ENCODE data around the gene MTMR10. TPM values are rescaled to one million over a fixed set of nuclear protein-coding genes. Genes with fewer than 3 reads are reported as not detected.

MTMR10 gene
- total RNA-seq, 1 experiment from 2014 or later, result 23.2 TPM

GRCh38 chr15:30962079-30962478 is 29.3 kb downstream of the MTMR10 start:
- no peak overlapping the region for H4K5ac ChIP-seq (ENCODE audit: insufficient read length, low read depth, low read length)
- no peak overlapping the region for H2BK5ac ChIP-seq (ENCODE audit: insufficient read length, low read length)
- no peak overlapping the region for H4K91ac ChIP-seq (ENCODE audit: insufficient read length, low read depth, low read length)
- H3K27ac ChIP-seq (ENCODE audit: insufficient read length, low read depth, low read length), result no peak overlapping the region
- H3K27me3 ChIP-seq (ENCODE audit: insufficient read depth, low read length), result no peaks in the 10 kb centered on the region
- H2BK12ac ChIP-seq (ENCODE audit: insufficient read length, low read depth, low read length), result no peak overlapping the region
- no peaks in the 10 kb centered on the region for H4K20me1 ChIP-seq (ENCODE audit: control insufficient read depth, insufficient read depth, insufficient read length)
- Mint-ChIP-seq H3K4me1 (peaks cover 0 to 8% of the 10 kb centered on the region in 2 experiments; a peak in 1 of 4 replicates), H3K9me3 (no peaks in the 10 kb centered on the region), H3K36me3 (ENCODE audit: insufficient read depth in 1 of 3, low read depth in 3 of 3) (peaks cover 6 to 45% (median 20%) of the 10 kb centered on the region in 3 experiments; a peak in 6 of 7 replicates), H3K27me3 (ENCODE audit: low read depth) (no peaks in the 10 kb centered on the region), H3K27ac (peak overlapping the region in 2 of 3 experiments; percentile 2 to 16; a peak in 1 of 7 replicates), H3K4me3 (no peak overlapping the region)
- no peak overlapping the region for H2BK15ac ChIP-seq (ENCODE audit: low read depth, low read length)
- no peaks in the 10 kb centered on the region for H3K79me1 ChIP-seq (ENCODE audit: insufficient read depth, low read depth, low read length, poor library complexity, severe bottlenecking)
- no peaks in the 10 kb centered on the region for H3K4me1 ChIP-seq (ENCODE audit: insufficient read depth, low read length)
- no peak for TF ChIP-seq CTCF (conservative IDR thresholded peaks at IDR 0.05)
- H3K79me2 ChIP-seq (ENCODE audit: insufficient read depth, low read length), result no peaks in the 10 kb centered on the region
- H3K56ac ChIP-seq (ENCODE audit: insufficient read length, low read depth, low read length), result no peak overlapping the region
- peak overlapping the region; percentile 35 for H3K9ac ChIP-seq (ENCODE audit: extremely low read depth, insufficient read length, low read length)
- H2BK120ac ChIP-seq (ENCODE audit: low read depth, low read length, poor library complexity, severe bottlenecking), result no peak overlapping the region
- no peak overlapping the region for H3K23ac ChIP-seq (ENCODE audit: insufficient read length, low read depth, low read length)
- no peak overlapping the region for H4K8ac ChIP-seq (replicated peaks; ENCODE audit: insufficient read length, low read depth, low read length)
- no peak overlapping the region for H2BK20ac ChIP-seq (ENCODE audit: low read depth, low read length, poor library complexity, severe bottlenecking)
- no peaks in the 10 kb centered on the region for H3K23me2 ChIP-seq (ENCODE audit: insufficient read length, low read depth, low read length, poor library complexity, severe bottlenecking)
- no peak overlapping the region for H3K18ac ChIP-seq (ENCODE audit: insufficient read length, low read depth, low read length)
- H3K14ac ChIP-seq (ENCODE audit: insufficient read depth, low read length), result no peak overlapping the region
- H3K9me3 ChIP-seq (ENCODE audit: control insufficient read depth, low read depth, low read length), result no peaks in the 10 kb centered on the region
- H2AFZ ChIP-seq (ENCODE audit: low read length), result no peak overlapping the region
- no peak overlapping the region for H3K4me2 ChIP-seq (ENCODE audit: insufficient read depth, insufficient read length, low read length)
- H3T11ph ChIP-seq (ENCODE audit: low read length), result no peak overlapping the region
- DNase-seq, result no peak
- no peak overlapping the region for H3K4ac ChIP-seq (ENCODE audit: low read depth, low read length)
- H2AK5ac ChIP-seq (ENCODE audit: insufficient read length, low read length), result no peak overlapping the region

All from H9 (cell line).